ENCODE results near the gene KDM4E. TPM values are rescaled to one million over a fixed set of nuclear protein-coding genes. Genes with fewer than 3 reads are reported as not detected.

The KDM4E gene
- total RNA-seq, 1 experiment from 2014 or later: not detected

DNA sequence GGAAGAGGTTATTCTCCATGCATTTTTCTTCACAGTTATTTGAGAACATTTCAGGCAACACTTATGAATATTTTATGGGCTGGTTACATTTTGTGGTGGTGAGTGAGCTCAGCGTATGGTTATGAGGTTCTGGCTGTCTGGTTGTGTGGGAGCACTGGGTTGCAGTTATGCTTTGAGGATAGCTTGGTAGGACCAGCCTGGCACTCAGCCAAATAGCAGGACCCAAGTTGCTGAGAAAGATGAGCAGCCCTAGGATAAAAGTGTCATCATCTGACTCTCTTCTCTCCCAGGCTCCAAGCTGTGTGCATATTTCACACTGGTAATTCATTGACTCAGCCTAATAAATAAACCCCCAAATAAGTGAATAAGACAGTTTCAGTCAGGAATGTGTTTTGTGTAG, 33.6 kb downstream of the KDM4E start:
- H3K4me1 ChIP-seq (ENCODE audit: insufficient read depth, low read length): no peaks in the 10 kb centered on the region
- no peaks in the 10 kb centered on the region for H3F3A ChIP-seq (ENCODE audit: low read length, unreplicated experiment)
- H2AFZ ChIP-seq (ENCODE audit: low read length): no peak overlapping the region
- ChIA-PET CTCF (no interaction called here), POLR2A (ENCODE audit: unreplicated experiment) (no interaction called here)
- DNase-seq (no peak), ATAC-seq (no peak)
- intact Hi-C loops (cut with micrococcal nuclease): no loop called here
- H3K9me3 ChIP-seq (ENCODE audit: low read length): no peaks in the 10 kb centered on the region
- H3K4me3 ChIP-seq (ENCODE audit: low read length): no peak overlapping the region
- H3K9me2 ChIP-seq (replicated peaks; ENCODE audit: low read length): no peaks in the 10 kb centered on the region
- H3K27ac ChIP-seq (ENCODE audit: low read length): no peak overlapping the region
- no peak overlapping the region for H3K4me2 ChIP-seq (ENCODE audit: low read length)
- no TSS peak for BruUV-seq (replicated peaks)
- no peaks in the 10 kb centered on the region for H3K36me3 ChIP-seq (ENCODE audit: low read depth, low read length)
- no peak for TF ChIP-seq EZH2 (IDR thresholded peaks at IDR 0.05; ENCODE audit: low read length, unreplicated experiment)
- no peak for TF ChIP-seq EZH2phosphoT487 (IDR thresholded peaks at IDR 0.05; ENCODE audit: borderline replicate concordance, low read length)
- TF ChIP-seq, protein P1, sequence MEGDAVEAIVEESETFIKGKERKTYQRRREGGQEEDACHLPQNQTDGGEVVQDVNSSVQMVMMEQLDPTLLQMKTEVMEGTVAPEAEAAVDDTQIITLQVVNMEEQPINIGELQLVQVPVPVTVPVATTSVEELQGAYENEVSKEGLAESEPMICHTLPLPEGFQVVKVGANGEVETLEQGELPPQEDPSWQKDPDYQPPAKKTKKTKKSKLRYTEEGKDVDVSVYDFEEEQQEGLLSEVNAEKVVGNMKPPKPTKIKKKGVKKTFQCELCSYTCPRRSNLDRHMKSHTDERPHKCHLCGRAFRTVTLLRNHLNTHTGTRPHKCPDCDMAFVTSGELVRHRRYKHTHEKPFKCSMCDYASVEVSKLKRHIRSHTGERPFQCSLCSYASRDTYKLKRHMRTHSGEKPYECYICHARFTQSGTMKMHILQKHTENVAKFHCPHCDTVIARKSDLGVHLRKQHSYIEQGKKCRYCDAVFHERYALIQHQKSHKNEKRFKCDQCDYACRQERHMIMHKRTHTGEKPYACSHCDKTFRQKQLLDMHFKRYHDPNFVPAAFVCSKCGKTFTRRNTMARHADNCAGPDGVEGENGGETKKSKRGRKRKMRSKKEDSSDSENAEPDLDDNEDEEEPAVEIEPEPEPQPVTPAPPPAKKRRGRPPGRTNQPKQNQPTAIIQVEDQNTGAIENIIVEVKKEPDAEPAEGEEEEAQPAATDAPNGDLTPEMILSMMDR (conservative IDR thresholded peaks at IDR 0.05; ENCODE audit: low read depth, low read length): no peak
- no peak overlapping the region for H3K9ac ChIP-seq (ENCODE audit: low read length)
- no peaks in the 10 kb centered on the region for H4K20me1 ChIP-seq (ENCODE audit: low read length)
- no peaks in the 10 kb centered on the region for H3K79me2 ChIP-seq (ENCODE audit: low read length)
- peaks cover 32% of the 10 kb centered on the region; the same call in 1 of the 2 replicates for H3K27me3 ChIP-seq (ENCODE audit: low read length)

DNA sequence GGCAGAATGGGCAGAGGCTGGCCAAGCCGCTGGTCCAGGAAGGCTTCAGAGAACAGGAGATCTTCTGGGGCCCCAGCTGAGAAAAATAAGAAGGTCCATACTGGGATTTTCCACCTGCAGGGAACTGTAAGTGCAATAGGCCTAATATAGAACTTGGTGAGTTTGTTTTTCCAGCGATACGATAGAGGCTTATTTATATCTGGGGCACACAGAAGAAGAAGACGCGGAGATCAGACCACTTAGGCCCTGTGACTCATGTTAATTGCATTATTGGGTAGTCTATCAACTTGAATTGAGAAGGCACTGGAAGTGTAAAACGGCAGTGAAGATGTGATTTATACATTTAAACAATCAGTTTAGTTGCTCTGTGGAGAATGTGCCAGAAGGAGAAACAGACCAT, 34.0 kb downstream of the KDM4E start:
- no peak overlapping the region for H3K27ac ChIP-seq (ENCODE audit: low read length)
- POLR2A ChIA-PET (ENCODE audit: unreplicated experiment): no interaction called here
- no peaks in the 10 kb centered on the region for H3F3A ChIP-seq (ENCODE audit: low read length, unreplicated experiment)
- H4K20me1 ChIP-seq (ENCODE audit: low read length): no peaks in the 10 kb centered on the region
- intact Hi-C loops (cut with micrococcal nuclease): no loop called here
- ATAC-seq: no peak
- no peak overlapping the region for H3K4me2 ChIP-seq (ENCODE audit: low read length)
- H2AFZ ChIP-seq (ENCODE audit: low read length): no peak overlapping the region
- no peaks in the 10 kb centered on the region for H3K9me2 ChIP-seq (replicated peaks; ENCODE audit: low read length)
- no TSS peak for BruUV-seq (replicated peaks)
- H3K79me2 ChIP-seq (ENCODE audit: low read length): no peaks in the 10 kb centered on the region
- no peak overlapping the region for H3K9ac ChIP-seq (ENCODE audit: low read length)
- no peak for DNase-seq
- H3K4me3 ChIP-seq (ENCODE audit: low read length): no peak overlapping the region
- H3K27me3 ChIP-seq (ENCODE audit: low read length): peaks cover 28% of the 10 kb centered on the region; the same call in 1 of the 2 replicates
- H3K9me3 ChIP-seq (ENCODE audit: low read length): no peaks in the 10 kb centered on the region
- no peaks in the 10 kb centered on the region for H3K4me1 ChIP-seq (ENCODE audit: insufficient read depth, low read length)
- TF ChIP-seq EZH2 (IDR thresholded peaks at IDR 0.05; ENCODE audit: low read length, unreplicated experiment) (no peak), EZH2phosphoT487 (IDR thresholded peaks at IDR 0.05; ENCODE audit: borderline replicate concordance, low read length) (no peak)
- TF ChIP-seq, protein P1 (conservative IDR thresholded peaks at IDR 0.05; ENCODE audit: low read depth, low read length): no peak
- CTCF ChIA-PET: no interaction called here
- no peaks in the 10 kb centered on the region for H3K36me3 ChIP-seq (ENCODE audit: low read depth, low read length)

DNA sequence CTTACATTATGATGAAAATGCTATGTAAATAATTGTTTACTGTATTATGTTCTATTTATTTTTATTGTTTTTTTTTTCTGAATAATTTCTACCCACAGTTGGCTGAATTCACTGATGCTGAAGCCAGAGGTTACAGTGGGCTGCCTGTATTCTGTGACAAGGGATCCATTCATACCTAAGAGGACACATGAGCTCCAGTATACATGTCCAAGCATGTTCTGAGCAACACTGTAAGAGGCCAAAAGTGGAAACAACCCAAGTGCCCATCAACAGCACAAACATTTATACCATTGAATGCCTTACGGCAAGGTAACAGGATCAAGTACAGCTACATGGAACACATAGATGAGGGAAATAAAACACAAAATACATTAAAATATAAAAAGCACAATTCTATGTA, 40.3 kb downstream of the KDM4E start:
- ATAC-seq (no peak), DNase-seq (no peak)
- Histone ChIP-seq H3K4me3 (ENCODE audit: low read length) (no peak overlapping the region), H3K4me1 (ENCODE audit: insufficient read depth, low read length) (peaks cover 13% of the 10 kb centered on the region), H3F3A (ENCODE audit: low read length, unreplicated experiment) (no peaks in the 10 kb centered on the region), H3K9me3 (ENCODE audit: low read length) (no peaks in the 10 kb centered on the region), H3K4me2 (ENCODE audit: low read length) (no peak overlapping the region), H3K36me3 (ENCODE audit: low read depth, low read length) (no peaks in the 10 kb centered on the region), H3K27me3 (ENCODE audit: low read length) (peaks cover 18% of the 10 kb centered on the region; the same call in 1 of the 2 replicates), H3K9ac (ENCODE audit: low read length) (no peak overlapping the region), H4K20me1 (ENCODE audit: low read length) (peaks cover 7% of the 10 kb centered on the region; the same call in 1 of the 2 replicates), H3K27ac (ENCODE audit: low read length) (no peak overlapping the region), H2AFZ (ENCODE audit: low read length) (no peak overlapping the region), H3K79me2 (ENCODE audit: low read length) (peaks cover 30% of the 10 kb centered on the region), H3K9me2 (replicated peaks; ENCODE audit: low read length) (no peaks in the 10 kb centered on the region)
- intact Hi-C loops (cut with micrococcal nuclease): loop anchor here (5.0 to 10.0 kb wide), 3 partner anchors 169 to 1362 kb away; partner anchors contain the start of genes AMOTL1 and SESN3
- POLR2A ChIA-PET (ENCODE audit: unreplicated experiment): no interaction called here
- CTCF ChIA-PET: no interaction called here
- no TSS peak for BruUV-seq (replicated peaks)
- TF ChIP-seq, protein P1 (conservative IDR thresholded peaks at IDR 0.05; ENCODE audit: low read depth, low read length): no peak
